CD4-positive, alpha-beta T cell (primary cell): ENCODE measurements around the gene ABCC3. TPM values are rescaled to one million over a fixed set of nuclear protein-coding genes. Genes with fewer than 3 reads are reported as not detected.

Source experiments
- ATAC-seq: fragments of 200-7000 bp; cut with Tn5 transposase; one replicate; pipeline ENCODE4 v1.10.0; 2022; ENCODE audit warnings: mild to moderate bottlenecking; ENCODE audit not compliant: poor library complexity
- CTCF ChIA-PET: fragments of 350-600 bp; sonication (Branson Sonifier 250); formaldehyde crosslinking; loops from one replicate; lab custom pipeline; 2021; ENCODE audit warnings: antibody characterized with exemption, inconsistent platforms; lab: Charles Lee
- POLR2A ChIA-PET: fragments of 350-600 bp; sonication (Branson Sonifier 250); formaldehyde crosslinking; loops from one replicate; lab custom pipeline; 2021; ENCODE audit warnings: antibody characterized with exemption, inconsistent platforms; lab: Charles Lee
- DNase-seq, 14 experiments: peaks; one replicate each; pipeline ENCODE4 v3.0.0-alpha.2; 2013 to 2020; ENCODE audit warnings: mixed read lengths in 2 of 14
- H3K27ac ChIP-seq, 2 donors: one replicate each; pipeline versions ENCODE4 v1.5.1 to v1.7.0; 2013; ENCODE audit warnings: low read length in 2 of 2, low read depth in 1 of 2, mild to moderate bottlenecking in 1 of 2
- H3K27me3 ChIP-seq, 2 experiments: 1 replicate in 1 of 2; 2 replicates in 1 of 2; pipeline versions ENCODE4 v1.6.1 to v1.7.0; 2013; ENCODE audit warnings: low read length in 2 of 2, control low read depth in 1 of 2, mild to moderate bottlenecking in 1 of 2, moderate library complexity in 1 of 2; ENCODE audit not compliant: insufficient read depth in 2 of 2, control insufficient read depth in 1 of 2
- H3K36me3 ChIP-seq: one replicate; pipeline ENCODE4 v1.6.1; 2013; ENCODE audit warnings: low read length, control low read depth; ENCODE audit not compliant: insufficient read depth
- H3K4me1 ChIP-seq: one replicate; pipeline ENCODE4 v1.6.1; 2013; ENCODE audit warnings: low read length, control low read depth; ENCODE audit not compliant: insufficient read depth
- H3K4me3 ChIP-seq: one replicate; pipeline ENCODE4 v1.5.1; 2013; ENCODE audit warnings: mild to moderate bottlenecking, low read length, moderate library complexity
- H3K9me3 ChIP-seq, 2 experiments: 1 replicate in 1 of 2; 2 replicates in 1 of 2; pipeline versions ENCODE4 v1.6.1 to v1.7.0; 2013; ENCODE audit warnings: low read length in 2 of 2, mild to moderate bottlenecking in 2 of 2, control low read depth in 1 of 2, moderate library complexity in 1 of 2; ENCODE audit not compliant: control insufficient read depth in 1 of 2, insufficient read depth in 1 of 2
- H3K27ac Mint-ChIP-seq: one replicate; pipeline ENCODE4 v1.8.0; 2020; ENCODE audit warnings: mixed read lengths
- H3K27me3 Mint-ChIP-seq: one replicate; pipeline ENCODE4 v1.8.0; 2021; ENCODE audit warnings: mixed read lengths
- H3K36me3 Mint-ChIP-seq: one replicate; pipeline ENCODE4 v1.8.0; 2021; ENCODE audit warnings: low read depth, mixed read lengths
- H3K4me1 Mint-ChIP-seq: one replicate; pipeline ENCODE4 v1.8.0; 2021; ENCODE audit warnings: low read depth, mixed read lengths
- H3K4me3 Mint-ChIP-seq: one replicate; pipeline ENCODE4 v1.8.0; 2020; ENCODE audit warnings: mild to moderate bottlenecking, mixed read lengths
- H3K9me3 Mint-ChIP-seq: one replicate; pipeline ENCODE4 v1.8.0; 2020; ENCODE audit warnings: mixed read lengths
- intact Hi-C, 2 experiments: fragments of 100-400 bp; cut with DNase I in 1 of 2; cut with micrococcal nuclease in 1 of 2; formaldehyde crosslinking; loops; one replicate each; pipeline versions ENCODE4 v1.15.1 to v1.9.0; 2023 to 2025; cut with DNase I, micrococcal nuclease
- total RNA-seq, 174 experiments: library from RNA in 2 of 174; stranded (reverse) in 2 of 174; gene quantifications; one replicate each; pipeline ENCODE4 v1.2.3 and lab custom pipeline; 2021 to 2026
- TF ChIP-seq, protein P1 (sequence below): fragments of 200-600 bp; IDR thresholded peaks from one replicate; pipeline ENCODE4 v1.8.0; 2022; ENCODE audit warnings: antibody characterized with exemption, mild to moderate bottlenecking

ABCC3 gene
- total RNA-seq, 2 experiments from 2014 or later = 0.19 TPM; not detected in 1

DNA sequence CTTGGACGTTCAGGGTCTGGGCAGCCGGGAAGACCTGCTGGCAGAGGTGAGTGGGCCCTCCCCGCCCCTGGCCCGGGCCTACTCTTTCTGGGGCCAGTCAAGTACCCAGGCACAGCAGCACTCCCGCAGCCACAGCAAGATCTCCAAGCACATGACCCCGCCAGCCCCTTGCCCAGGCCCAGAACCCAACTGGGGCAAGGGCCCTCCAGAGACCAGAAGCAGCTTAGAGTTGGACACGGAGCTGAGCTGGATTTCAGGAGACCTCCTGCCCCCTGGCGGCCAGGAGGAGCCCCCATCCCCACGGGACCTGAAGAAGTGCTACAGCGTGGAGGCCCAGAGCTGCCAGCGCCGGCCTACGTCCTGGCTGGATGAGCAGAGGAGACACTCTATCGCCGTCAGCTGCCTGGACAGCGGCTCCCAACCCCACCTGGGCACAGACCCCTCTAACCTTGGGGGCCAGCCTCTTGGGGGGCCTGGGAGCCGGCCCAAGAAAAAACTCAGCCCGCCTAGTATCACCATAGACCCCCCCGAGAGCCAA lies 8.6 kb upstream of the ABCC3 start:
- CTCF ChIA-PET = interaction anchor here (0.7 to 2.1 kb wide), 5 partner anchors 11 to 147 kb away, joined by 3 to 17 read pairs (median 4); partner anchors contain the start of genes RSAD1 and SPATA20
- POLR2A ChIA-PET = no interaction called here
- peak; percentile 40 to 80 (median 54) for DNase-seq

DNA sequence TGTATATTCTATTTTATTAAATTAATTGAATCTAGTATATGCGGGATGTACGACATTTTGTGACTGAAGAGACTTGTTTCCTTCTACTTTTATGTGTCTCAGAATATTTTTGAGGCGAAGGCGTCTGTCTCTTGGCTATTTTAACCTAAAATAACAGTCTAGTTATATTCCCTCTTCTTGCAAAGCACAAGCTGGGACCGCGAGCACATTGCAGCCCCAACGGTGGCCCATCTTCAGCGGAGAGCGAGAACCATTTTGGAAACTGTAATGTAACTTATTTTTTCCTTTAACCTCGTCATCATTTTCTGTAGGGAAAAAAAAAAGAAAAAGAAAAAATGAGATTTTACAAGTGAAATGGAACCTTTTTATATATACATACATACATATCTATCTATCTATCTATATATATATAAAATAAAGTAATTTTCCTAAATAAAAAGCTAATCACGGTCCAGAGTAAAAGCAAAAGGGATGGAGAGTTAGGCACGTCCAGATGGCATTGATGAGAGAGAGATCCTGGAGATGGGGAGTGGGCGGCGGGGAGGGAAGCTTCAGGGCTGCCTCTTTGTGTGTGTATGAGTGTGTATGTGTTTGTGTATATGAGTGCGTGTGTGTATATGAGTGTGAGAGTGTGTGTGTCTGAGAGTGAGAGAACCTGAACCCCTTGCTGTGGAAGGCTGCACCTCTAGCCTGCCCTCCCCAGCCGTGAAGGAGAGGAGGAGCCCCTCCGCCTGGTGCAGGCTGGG lies 7.5 kb upstream of the ABCC3 start:
- peaks cover 51 to 55% of the 10 kb centered on the region in 2 experiments for H3K27me3 ChIP-seq
- intact Hi-C loops = loop anchor here in 1 of 2 experiments (2.0 to 5.0 kb wide), 2 partner anchors 60 to 148 kb away; partner anchors contain the start of gene RSAD1
- ATAC-seq (no peak), DNase-seq (no peak)
- Mint-ChIP-seq H3K27me3 (peaks cover 72% of the 10 kb centered on the region), H3K27ac (no peak overlapping the region), H3K36me3 (no peaks in the 10 kb centered on the region), H3K9me3 (no peaks in the 10 kb centered on the region), H3K4me3 (no peak overlapping the region), H3K4me1 (no peaks in the 10 kb centered on the region)
- ChIA-PET POLR2A (no interaction called here), CTCF (interaction anchor here (0.6 to 2.1 kb wide), 4 partner anchors 10 to 155 kb away, joined by 3 to 17 read pairs (median 4); partner anchors contain the start of gene SPATA20)
- H3K4me1 ChIP-seq = peaks cover 9% of the 10 kb centered on the region
- no peaks in the 10 kb centered on the region for H3K9me3 ChIP-seq
- no peak overlapping the region for H3K27ac ChIP-seq
- H3K36me3 ChIP-seq = no peaks in the 10 kb centered on the region
- no peak overlapping the region for H3K4me3 ChIP-seq
- TF ChIP-seq, protein P1, sequence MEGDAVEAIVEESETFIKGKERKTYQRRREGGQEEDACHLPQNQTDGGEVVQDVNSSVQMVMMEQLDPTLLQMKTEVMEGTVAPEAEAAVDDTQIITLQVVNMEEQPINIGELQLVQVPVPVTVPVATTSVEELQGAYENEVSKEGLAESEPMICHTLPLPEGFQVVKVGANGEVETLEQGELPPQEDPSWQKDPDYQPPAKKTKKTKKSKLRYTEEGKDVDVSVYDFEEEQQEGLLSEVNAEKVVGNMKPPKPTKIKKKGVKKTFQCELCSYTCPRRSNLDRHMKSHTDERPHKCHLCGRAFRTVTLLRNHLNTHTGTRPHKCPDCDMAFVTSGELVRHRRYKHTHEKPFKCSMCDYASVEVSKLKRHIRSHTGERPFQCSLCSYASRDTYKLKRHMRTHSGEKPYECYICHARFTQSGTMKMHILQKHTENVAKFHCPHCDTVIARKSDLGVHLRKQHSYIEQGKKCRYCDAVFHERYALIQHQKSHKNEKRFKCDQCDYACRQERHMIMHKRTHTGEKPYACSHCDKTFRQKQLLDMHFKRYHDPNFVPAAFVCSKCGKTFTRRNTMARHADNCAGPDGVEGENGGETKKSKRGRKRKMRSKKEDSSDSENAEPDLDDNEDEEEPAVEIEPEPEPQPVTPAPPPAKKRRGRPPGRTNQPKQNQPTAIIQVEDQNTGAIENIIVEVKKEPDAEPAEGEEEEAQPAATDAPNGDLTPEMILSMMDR = no peak

More for the DNA sequence above, 8.6 kb upstream of the ABCC3 start:
- Histone ChIP-seq H3K27me3 (peaks cover 42 to 45% of the 10 kb centered on the region in 2 experiments), H3K9me3 (no peaks in the 10 kb centered on the region), H3K36me3 (no peaks in the 10 kb centered on the region), H3K4me3 (no peak overlapping the region), H3K4me1 (peaks cover 9% of the 10 kb centered on the region), H3K27ac (no peak overlapping the region)
- Mint-ChIP-seq H3K27ac (no peak overlapping the region), H3K27me3 (peaks cover 68% of the 10 kb centered on the region), H3K9me3 (no peaks in the 10 kb centered on the region), H3K4me1 (no peaks in the 10 kb centered on the region), H3K4me3 (no peak overlapping the region), H3K36me3 (no peaks in the 10 kb centered on the region)
- TF ChIP-seq, protein P1 = peak; percentile 55
- ATAC-seq = peak; percentile 62
- intact Hi-C loops = loop anchor here (1.0 to 5.0 kb wide), 4 partner anchors 59 to 147 kb away; partner anchors contain the start of genes RSAD1 (in 1 of the 2) and SPATA20 (in 1 of the 2)

DNA sequence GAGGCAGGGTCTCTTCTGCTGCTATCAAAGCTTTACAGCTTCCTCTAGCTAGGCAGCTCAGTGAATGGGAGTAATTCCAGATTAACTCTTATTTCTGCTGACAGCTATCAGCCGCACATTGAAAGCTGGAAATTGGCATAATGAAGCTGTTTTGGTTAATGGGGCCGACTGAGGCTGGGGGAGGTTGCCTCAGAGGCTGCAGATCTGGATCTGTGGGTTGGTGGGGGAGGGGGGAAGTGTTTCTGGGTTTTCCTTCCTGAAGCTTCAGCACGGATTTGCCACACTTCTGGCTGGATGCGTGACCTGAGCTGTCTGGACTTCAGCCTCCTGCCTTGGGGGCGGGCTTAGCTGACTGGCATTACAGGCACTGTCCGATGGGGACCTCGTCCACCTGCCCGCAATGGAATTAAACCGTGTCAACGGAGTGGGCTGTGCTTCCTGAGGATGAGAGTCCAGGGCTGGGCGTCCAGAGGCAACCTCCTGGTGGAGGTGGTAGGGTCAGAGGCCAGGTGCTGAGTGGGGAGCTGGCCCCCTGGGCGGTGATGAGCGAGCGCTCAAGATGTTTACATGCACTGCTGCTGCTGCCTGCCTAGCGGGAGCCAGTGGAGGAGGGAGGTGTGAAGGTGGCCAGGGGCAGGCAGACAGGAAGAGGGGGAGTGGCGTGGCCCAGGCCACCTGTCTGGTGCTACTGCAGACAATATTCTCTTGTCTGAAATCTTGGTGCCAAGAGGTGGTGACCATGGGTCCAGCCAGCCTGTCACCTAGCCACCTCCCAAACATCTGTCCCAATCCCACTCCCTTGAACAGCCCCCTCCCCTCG lies 6.7 kb upstream of the ABCC3 start:
- POLR2A ChIA-PET = no interaction called here
- intact Hi-C loops = loop anchor here in 1 of 2 experiments (2.0 to 5.0 kb wide), 2 partner anchors 61 to 149 kb away; partner anchors contain the start of gene RSAD1

More for the DNA sequence above, 6.7 kb upstream of the ABCC3 start:
- ATAC-seq (no peak), DNase-seq (no peak)
- no peak overlapping the region for H3K27ac Mint-ChIP-seq
- no peaks in the 10 kb centered on the region for H3K9me3 ChIP-seq
- H3K4me3 ChIP-seq = no peak overlapping the region
- H3K4me1 ChIP-seq = peaks cover 9% of the 10 kb centered on the region
- no peaks in the 10 kb centered on the region for H3K9me3 Mint-ChIP-seq
- TF ChIP-seq, protein P1 = no peak
- H3K27me3 ChIP-seq = peaks cover 50 to 63% of the 10 kb centered on the region in 2 experiments
- no peaks in the 10 kb centered on the region for H3K36me3 Mint-ChIP-seq
- no peaks in the 10 kb centered on the region for H3K36me3 ChIP-seq
- H3K4me3 Mint-ChIP-seq = no peak overlapping the region
- peaks cover 79% of the 10 kb centered on the region for H3K27me3 Mint-ChIP-seq
- no peak overlapping the region for H3K27ac ChIP-seq
- peaks cover 2% of the 10 kb centered on the region for H3K4me1 Mint-ChIP-seq
- CTCF ChIA-PET = interaction anchor here (1.0 kb wide), 1 partner anchor 81 kb away, joined by 5 read pairs; the partner anchor contains the start of gene SPATA20
